GM12864 (cell line): ENCODE data around the gene NECTIN3.

Experiments used
- DNase-seq: peaks from one replicate; pipeline ENCODE4 v3.0.0-alpha.2; 2011; ENCODE audit warnings: low read depth
- H3K4me3 ChIP-seq: 2 replicates; pipeline ENCODE4 v1.5.1; 2011; ENCODE audit warnings: mild to moderate bottlenecking, low read depth, low read length, control low read depth
- CTCF ChIP-seq: IDR thresholded peaks from 2 replicates; pipeline ENCODE4 v1.5.1; 2011; ENCODE audit warnings: low read depth, mild to moderate bottlenecking, moderate library complexity, low read length, control low read depth, inconsistent platforms; ENCODE audit errors: missing control alignments

Gene NECTIN3

GRCh38 chr3:111156517-111156916 is 84.9 kb downstream of the NECTIN3 start:
- no peak for TF ChIP-seq CTCF

GRCh38 chr3:111159391-111159790 is 87.8 kb downstream of the NECTIN3 start:
- TF ChIP-seq CTCF: no peak
- DNase-seq: no peak
- no peak overlapping the region for H3K4me3 ChIP-seq

More at GRCh38 chr3:111156517-111156916, 84.9 kb downstream of the NECTIN3 start:
- no peak for DNase-seq
- no peak overlapping the region for H3K4me3 ChIP-seq

- no peak for DNase-seq
- no peak for TF ChIP-seq CTCF
- no peak overlapping the region for H3K4me3 ChIP-seq
These were observed 93.0 kb downstream of the NECTIN3 start for GRCh38 chr3:111164621-111165020.

GRCh38 chr3:111165411-111165810 is 93.8 kb downstream of the NECTIN3 start:
- H3K4me3 ChIP-seq: no peak overlapping the region
- TF ChIP-seq CTCF: no peak
- no peak for DNase-seq

DNA sequence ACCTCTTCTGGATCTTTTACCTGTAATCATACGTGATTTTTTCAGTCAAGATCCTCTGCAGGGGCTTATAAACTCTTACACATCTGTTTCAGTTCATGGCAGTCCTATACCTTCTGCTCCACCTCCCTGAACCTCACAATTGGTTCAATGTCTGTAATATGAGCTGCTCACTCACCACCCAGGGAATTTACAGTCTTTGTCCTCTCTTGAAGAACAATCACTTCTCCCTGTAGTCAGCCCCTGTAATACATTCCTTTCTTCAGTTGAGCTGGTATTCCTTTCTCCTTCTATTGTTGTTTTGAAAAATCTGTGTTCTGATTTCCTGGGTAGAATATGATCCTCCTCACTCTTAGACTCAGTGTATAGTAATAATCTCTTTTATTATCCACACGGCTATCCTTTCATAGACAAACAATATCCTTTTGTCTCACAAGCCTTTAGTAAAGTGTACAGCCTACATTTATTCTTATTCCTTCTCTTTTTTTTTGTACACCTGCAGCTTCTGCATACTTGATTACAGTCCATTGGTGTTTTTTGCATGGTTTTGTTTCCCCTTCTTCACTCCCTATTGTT is 101.8 kb downstream of the NECTIN3 start:
- no peak overlapping the region for H3K4me3 ChIP-seq
- no peak for DNase-seq
- no peak for TF ChIP-seq CTCF

GRCh38 chr3:111173906-111174305 is 102.3 kb downstream of the NECTIN3 start:
- no peak for DNase-seq
- no peak overlapping the region for H3K4me3 ChIP-seq
- no peak for TF ChIP-seq CTCF

GRCh38 chr3:111190518-111190917 is 118.9 kb downstream of the NECTIN3 start:
- no peak for TF ChIP-seq CTCF
- DNase-seq: no peak
- no peak overlapping the region for H3K4me3 ChIP-seq
